NCI-H128 (cell line): ENCODE data around the gene SPAG7.

ENCODE experiments used
- DNase-seq: peaks from one replicate; lab custom pipeline; 2025; ENCODE audit not compliant: unreplicated experiment; lab: John Stamatoyannopoulos, UW

The SPAG7 gene

DNA sequence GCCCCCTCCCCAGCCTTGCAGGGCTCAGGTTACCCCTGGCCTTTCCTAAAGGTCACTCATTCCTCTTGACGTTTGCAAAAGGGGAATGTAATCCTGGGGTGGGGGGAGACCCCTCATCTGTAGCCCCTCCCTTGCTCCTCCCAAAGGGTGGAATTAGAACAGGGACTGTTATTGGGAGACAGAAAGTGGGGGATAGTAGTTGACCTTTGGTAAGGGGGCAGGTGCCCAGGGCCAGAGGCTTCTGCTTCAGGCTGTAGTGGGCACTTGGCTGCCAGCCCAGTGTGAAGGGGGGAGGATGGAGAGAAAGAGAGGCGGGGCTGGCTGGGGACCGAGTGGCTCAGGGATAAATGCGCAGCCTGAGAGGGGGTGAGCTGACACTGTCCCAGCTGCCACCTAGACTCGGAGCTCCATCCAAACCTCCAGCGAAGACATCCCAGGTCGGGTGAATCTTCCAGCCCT is 16.8 kb downstream of the SPAG7 start, which contains the start of gene ENO3:
ENO3 (plus strand) TSS at position 374 of the 459 bp plus-strand sequence. CDS start 711 bp downstream, outside the sequence.
- no peak for DNase-seq

DNA sequence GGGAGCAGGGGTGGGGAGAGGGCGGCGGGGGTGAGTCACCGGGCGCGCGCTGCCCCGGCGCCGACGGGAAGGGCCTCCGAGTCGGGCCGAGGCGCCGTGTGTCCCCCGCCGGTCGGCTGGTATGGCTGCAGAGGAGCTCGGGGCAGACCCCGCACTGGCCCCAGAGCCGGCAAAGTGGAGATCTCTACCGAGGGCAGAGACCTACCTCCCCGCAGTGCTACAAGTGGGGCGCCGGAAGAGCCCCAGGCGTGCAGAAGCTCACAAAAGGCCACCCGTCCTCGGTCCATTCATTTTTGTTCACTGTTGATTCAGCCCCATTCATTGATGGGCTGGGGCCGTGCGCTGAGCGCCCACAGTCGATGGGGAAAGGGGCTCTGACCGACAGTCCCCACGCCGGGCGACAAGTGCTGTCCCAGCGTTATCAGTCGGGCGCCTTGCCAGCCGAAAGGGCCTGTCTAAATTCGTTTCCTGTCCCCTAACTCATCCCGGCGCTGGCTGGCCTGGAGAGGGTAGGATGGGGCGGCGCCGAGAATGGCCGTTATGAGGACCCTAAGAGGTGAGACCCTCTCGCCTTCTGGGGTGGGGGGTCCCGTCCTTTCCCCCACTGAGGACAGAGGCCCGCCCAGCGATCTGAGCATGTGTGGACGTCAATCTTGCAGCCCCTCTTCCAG is 17.4 kb downstream of the SPAG7 start:
- DNase-seq, result no peak

DNA sequence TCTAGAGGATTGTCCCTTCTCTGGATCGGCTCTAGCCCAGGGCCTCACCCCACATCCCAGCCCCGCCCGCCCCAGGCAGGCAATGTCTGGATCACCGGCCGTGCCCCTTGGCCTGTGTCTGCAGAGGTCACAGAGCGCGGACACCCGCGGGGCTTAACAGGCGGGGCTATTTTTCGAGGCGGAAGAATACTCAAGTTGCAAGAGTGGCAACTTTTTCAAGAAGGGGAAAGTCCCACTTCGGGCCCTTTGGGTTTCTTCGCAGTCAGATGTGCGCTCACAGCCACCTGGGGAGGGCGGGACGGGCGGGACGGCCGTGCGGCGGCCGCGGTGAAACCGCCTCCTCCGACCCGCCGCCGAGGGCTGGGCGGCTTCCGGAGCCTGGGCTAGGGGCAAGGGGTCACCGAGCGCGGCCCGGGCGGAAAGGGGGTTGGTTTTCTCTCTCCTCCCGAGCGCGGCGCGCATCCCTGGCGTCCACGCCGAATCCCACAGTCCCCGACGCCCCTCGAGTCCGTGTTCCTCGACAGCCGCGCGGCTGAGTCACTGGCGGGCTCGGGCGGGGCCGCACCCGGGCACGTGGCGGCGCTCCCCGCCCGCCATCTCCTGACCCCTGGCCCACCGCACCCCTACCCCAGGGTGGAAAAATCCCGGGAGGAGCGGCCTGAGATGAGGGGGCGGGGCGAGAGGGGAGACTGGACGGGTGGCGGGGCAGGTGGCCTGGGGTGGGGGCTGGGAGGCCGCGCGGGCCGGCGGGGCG is 18.1 kb downstream of the SPAG7 start:
- DNase-seq, result no peak

DNA sequence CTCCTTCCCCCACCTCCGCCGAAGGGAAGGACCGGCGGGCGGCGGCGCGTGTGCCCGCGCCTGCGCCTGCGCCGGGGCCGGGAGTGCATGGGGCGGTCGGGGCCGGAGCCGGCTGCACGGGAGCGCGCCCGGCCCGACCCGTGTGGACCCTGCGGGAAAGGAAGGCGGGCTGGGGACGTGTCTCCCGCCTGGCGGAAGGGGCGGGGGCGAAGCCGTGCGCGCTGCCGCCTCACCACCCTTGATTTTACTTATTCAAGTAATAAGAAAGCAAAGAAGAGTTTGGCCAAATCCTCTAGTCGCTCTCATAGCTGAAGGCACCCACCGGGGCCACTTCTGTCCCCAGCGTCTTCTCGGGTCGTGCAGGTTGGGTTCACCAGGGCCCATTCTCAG is 18.7 kb downstream of the SPAG7 start:
- DNase-seq, result no peak

DNA sequence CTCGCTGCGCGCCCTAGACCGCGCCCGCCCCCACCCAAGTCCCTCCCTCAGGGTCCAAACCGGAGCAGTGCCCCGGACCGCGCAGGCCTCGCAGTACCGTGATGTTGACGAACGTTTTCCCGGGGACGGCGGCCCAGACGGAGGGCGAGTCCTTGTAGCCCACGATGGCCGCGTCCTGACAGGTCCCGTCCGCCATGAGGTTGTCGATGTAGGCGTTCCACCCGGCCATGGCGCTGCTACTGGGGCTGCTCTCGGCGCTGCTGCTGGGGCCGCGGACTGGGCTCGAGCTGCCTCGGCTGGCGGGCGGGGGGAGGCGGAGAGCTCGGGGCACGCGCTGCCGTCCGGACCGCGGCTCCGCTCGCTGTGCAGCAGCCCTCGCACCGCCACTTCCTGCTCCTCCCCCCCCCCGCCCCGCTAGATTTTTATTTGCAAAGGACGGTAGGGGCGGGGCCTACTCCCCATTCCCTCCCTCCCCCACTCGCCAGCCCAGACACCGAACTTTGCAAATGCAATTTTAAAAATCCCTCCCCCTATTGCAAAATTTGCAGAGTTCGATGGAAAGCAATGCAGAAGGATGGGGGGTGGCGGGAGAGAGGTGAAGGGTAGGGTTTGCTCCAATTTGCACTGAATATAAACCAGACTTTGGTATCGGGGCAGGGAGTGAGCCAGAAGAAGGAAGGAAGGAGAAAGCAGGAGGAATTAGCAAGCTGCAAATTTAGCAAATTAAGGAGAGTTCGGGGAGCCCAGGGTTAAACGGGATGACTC is 19.3 kb downstream of the SPAG7 start, which contains the start of gene PFN1:
PFN1 (minus strand) TSS at position 365 of the 765 bp plus-strand sequence; CDS start at position 229, 136 bp downstream.
- DNase-seq, result peak; percentile 45

DNA sequence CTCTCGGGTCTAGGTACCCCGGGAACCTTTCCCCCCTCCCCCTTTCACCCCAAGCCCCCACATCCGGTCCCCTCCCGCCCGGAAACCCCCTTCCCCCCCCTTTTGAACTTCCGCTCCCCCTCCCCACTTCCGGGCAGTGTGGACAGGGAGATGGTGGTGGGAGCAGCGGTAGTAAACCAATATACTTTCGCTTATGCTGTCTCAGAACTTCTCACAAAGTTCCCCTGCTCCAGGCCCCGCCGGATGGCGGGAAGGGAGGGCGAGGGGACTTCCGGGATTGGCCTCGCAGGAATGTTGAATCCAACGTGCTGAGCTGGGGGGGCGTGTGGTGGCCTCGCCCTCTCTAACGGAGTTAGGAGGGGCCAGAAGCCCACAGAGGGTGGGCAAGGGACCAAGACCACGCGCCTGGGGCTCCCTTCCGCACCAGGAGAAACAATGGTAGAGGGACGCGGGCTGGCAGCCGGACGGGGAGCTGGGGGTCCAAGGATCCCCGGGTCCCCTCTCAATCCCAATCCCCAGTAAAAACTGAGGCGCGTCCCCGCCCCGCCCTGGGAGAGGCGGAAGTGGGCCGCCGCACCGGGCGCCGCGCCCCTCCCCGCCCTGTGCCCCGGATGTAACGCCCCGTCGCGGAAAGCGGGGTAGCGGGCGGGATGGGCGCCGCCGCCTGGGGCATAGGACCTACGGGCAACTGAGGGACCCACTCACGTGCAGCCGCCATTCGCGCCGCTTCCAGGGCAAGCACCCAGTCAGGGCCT is 20.0 kb downstream of the SPAG7 start:
- DNase-seq, result no peak

DNA sequence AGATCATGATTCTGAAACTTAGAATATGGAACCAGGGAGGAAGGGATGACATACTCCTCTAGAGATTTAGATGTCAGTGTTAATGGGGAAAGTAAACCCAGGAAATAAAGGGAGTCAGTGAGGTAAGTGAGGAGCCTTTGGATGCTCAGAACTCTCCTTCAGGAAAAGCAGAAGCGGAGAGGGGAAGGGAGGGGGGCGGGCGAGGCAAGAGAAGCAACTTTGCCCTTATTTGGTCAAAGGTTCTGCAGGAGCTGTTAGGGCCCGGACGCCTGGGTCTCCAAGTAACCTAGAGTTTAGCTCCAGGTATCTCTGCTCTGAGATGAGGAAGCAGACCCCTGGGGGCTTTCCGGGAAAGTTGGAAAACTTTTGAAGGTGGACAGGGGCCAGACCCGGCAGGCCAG is 20.6 kb downstream of the SPAG7 start:
- no peak for DNase-seq

DNA sequence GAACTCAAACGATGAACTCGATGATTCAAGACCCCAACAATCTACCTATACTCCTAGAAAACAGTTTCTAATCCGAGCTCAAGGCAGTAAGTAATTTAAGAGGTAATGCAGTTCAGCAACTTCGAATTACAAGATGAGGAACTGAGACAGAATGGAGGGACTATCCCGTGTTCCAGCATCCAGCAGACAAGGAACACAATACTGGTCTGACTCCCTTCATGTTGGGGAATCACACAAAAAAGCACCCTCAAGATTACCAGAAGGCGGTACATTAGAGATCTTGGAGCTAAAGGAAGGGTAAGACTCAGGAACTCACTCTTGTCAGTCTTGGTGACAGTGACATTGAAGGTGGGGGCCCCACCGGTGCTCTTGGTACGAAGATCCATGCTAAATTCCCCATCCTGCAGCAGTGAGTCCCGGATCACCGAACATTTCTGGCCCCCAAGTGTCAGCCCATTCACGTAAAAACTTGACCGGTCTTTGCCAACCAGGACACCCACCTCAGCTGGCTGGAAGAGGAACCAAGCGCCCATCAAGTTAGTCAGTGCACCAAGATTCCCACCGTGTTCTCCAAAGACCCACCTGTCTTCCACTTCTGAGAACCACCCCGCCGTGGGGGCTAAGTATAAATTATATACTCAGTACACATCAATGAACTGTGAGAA is 21.2 kb downstream of the SPAG7 start:
- no peak for DNase-seq

DNA sequence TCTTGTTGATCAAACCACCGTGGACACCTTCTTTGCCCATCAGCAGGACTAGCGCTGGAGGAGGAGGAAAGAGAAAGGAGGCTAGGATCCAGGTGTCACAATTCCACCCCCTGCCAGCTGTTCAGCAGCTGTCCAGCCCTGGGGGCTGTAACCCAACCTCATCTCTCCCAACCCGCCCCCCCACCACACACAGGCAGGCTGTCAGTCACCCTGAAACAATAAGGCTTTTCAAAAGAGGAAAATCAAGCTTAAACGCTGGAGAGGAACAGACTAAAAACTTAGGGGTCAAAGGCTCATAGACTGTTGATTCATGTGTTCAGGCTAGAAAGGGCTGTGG is 21.7 kb downstream of the SPAG7 start:
- no peak for DNase-seq

DNA sequence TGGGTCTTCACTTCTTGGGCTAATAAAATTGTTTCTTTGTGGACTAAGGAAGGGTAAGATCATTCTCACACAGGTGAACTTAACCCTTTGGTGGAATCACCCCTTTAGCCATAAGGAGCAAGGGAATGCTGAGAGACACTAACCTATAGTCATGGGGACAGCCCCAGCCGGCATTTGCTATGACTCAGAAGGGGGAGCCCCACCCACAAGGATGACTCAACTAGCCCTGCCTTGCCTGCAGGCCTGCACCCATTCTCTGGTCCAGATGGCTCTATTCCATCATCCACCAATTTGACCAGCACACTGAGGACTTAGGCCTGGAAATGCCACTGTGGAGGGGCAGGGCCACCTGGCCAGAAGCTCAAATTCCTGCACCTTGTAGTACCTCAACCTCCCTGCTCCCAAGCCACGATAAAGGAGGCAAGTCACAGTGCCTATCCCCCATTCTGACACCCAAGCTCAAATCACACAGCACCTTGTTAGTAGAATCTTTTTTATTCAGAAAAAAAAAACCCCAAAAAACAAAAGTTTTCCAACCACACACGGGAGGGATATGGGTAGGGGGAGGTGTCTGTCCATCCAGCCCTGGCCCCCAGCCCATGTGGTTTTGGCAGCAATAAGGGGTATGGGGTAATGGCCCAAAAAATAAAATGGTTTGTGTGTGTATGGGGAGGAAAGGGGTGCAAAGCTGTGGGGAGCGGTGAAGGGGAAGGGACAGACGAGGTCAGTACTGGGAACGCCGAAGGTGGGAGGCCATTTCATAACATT is 22.3 kb downstream of the SPAG7 start:
- DNase-seq, result no peak

DNA sequence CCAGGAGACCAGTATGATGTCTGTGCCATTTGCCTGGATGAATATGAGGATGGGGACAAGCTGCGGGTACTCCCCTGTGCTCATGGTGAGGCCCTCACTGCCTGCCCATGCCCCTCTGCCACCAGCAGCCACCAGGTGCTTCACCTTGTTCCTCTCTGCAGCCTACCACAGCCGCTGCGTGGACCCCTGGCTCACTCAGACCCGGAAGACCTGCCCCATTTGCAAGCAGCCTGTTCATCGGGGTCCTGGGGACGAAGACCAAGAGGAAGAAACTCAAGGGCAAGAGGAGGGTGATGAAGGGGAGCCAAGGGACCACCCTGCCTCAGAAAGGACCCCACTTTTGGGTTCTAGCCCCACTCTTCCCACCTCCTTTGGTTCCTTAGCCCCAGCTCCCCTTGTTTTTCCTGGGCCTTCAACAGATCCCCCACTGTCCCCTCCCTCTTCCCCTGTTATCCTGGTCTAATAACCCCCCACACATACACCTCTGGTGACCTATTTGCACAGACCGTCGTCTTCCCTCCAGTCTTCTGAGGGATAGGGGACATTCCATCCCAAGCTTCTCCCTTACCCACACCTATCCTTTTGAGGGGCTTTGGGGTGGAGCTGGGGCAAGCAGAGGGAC is 23.0 kb downstream of the SPAG7 start:
- no peak for DNase-seq

DNA sequence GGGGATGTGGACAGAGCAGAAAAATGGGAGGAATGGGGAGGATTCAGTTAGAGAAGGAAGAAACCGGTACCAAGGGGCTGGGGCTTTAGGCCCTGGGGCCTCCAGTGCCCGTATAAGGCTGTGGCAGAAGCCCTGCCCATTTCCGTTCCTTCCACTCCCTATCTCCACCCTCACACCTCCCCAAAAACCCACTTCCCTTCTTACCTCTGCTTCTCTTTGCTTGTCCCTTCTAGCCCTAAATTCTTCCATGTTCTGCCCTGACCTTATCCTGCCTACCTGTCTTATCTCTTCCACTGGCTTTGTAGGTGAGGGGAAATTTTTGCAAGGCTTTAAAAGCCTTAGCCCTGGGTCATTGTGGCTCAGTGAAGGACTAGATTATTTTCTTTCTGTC is 23.5 kb downstream of the SPAG7 start:
- DNase-seq, result no peak

DNA sequence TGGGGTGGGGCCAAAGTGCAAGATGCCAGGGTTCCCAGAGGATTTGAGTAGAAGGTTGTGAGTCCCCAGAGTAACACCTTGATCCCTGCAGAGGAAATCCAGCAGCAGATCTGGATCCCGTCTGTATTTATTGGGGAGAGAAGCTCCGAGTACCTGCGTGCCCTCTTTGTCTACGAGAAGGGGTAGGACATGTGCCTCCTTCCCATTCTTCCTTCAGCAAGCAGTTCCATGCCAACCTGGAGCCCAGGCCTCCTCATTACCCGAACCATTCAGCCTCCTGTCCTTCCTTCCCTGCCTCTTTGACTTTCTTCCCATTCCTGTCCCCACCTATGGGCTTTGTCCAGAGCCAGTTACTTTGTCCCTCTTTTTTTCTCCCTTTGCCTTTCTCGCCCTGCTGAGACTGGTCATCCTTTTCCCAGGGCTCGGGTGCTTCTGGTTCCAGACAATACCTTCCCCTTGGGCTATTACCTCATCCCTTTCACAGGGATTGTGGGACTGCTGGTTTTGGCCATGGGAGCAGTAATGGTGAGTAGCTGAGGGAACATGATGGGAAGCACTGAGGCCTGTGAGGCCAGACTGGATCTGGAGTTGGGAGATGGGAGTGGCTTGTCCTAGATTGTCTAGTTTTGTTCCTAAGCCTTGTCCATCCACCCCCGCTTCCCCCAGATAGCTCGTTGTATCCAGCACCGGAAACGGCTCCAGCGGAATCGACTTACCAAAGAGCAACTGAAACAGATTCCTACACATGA is 24.7 kb downstream of the SPAG7 start:
- DNase-seq, result no peak

DNA sequence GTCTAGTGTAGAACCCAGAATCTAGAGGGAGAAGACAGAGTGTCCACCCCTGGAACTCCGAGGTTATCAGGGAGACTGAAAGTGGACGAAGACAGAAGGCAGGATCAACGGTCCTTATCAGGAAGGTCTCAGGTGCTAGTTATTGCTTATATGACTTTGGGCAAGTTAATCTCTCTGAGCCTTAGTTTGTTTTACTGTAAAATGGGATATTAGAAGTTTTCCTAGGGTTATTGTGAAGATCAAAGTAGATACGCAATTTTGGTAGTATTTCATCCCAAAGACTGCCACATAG is 26.4 kb downstream of the SPAG7 start:
- no peak for DNase-seq

DNA sequence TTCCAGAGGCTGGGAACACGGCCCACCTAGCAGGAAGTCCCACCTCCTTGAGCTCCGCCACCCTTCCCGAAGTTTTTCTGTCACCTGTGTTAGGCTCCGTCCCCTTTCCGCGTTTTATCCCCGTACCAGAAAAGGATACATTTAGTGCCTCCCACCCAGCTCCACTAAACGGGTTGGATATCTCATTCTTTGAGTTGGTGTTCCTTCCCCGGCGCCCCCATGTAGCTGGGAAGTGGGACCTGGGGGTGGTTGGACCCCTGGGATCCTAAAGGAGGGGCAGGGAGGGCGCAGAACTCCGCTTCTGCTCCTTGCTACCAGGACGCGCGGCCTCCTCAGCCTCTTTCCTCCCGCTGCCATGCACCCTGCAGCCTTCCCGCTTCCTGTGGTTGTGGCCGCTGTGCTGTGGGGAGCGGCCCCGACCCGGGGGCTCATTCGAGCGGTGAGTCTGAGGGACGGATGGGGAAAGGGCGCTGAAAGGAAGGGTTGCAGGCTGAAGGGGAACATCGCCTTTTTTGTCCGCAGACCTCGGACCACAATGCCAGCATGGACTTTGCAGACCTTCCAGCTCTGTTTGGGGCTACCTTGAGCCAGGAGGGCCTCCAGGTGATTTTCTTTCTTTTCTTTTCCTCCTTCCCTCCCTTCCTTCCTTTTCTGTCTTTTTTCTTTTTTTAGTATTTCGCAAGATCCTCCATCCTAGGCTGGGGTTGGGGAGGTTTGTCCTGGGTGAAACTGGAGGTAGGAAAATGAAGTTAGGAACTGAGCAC is 26.9 kb downstream of the SPAG7 start:
- no peak for DNase-seq

DNA sequence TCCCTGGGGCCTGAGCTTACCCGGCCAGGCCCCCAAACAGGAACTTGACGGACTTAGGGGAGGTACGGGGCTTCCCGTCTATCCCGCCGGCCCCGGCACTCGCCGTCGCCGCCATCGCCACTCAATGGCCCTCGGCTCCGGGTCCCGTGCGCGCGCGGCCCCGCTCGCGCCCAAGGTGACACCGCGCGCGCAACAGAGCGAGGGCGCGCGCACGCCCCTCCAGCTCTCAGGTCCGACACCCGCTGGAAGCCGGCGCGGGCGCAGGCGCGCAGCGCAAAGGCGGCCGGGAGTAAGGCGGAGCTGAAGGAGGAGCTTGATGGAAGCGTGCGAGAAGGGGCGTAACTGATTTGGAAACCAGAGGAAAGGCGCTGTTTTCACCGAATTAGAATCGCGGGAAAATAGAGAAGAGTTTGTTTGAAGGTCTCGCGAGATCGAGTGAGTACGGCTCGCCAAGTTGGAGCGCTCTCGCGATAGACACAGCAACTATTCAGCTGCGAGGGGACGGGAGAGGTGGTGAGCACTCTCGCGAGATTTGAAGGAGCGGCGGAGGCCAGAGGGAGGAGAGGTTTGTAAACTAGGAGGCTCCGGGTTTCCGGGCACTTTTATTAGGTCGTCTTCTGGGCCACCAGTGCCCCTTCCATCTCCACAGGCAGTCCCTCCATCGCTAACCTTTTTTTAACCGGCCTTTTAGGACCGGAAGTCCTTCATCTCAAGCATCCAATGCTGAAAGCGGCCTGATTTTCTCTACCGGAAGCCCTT is 27.6 kb downstream of the SPAG7 start, which contains the start of the genes RNF167 and SLC25A11:
RNF167 (plus strand) TSS at position 473 of the 759 bp plus-strand sequence. CDS start 642 bp downstream, outside the sequence.
SLC25A11 (minus strand) TSS at position 251 of the 759 bp plus-strand sequence; CDS start at position 115, 136 bp downstream.
- DNase-seq, result peak; percentile 93

DNA sequence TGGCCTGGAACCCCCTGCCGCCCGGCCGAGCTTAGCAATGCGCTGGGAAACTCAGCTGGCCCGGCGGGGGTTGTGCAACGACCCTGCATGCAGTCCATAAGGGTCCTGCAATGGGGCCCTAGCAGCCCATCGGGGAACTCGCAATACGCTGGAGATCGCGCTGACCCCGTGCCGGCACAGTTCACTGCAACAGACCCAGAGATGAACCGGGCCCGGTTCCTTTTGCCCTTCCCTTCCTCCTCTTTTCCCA is 28.1 kb downstream of the SPAG7 start:
- no peak for DNase-seq
